Stomach smooth muscle (tissue), 2 donors: Measurements from ENCODE around the gene KIF13A.
"Not testable (repeated sequence)": the region's sequence is repeated elsewhere in the genome, so short reads cannot be mapped to it uniquely, and the experiment has no call there.

Experiments
- H3K27ac ChIP-seq: one replicate; pipeline ENCODE4 v1.7.0; 2013; ENCODE audit warnings: mild to moderate bottlenecking, low read length, inconsistent platforms
- H3K27me3 ChIP-seq, 2 donors: one replicate each; pipeline ENCODE4 v1.7.0; 2013; ENCODE audit warnings: low read length in 2 of 2; ENCODE audit not compliant: insufficient read depth in 2 of 2, control insufficient read depth in 1 of 2
- H3K36me3 ChIP-seq, 2 donors: one replicate each; pipeline ENCODE4 v1.7.0; 2013; ENCODE audit warnings: low read length in 2 of 2; ENCODE audit not compliant: control insufficient read depth in 2 of 2, insufficient read depth in 2 of 2
- H3K4me1 ChIP-seq: one replicate; pipeline ENCODE4 v1.7.0; 2013; ENCODE audit warnings: low read length; ENCODE audit not compliant: control insufficient read depth, insufficient read depth
- H3K4me3 ChIP-seq, 2 donors: one replicate each; pipeline ENCODE4 v1.7.0; 2013; ENCODE audit warnings: low read length in 2 of 2
- H3K9ac ChIP-seq, 2 donors: one replicate each; pipeline ENCODE4 v1.7.0; 2013; ENCODE audit warnings: low read length in 2 of 2, mild to moderate bottlenecking in 1 of 2
- H3K9me3 ChIP-seq, 2 donors: one replicate each; pipeline ENCODE4 v1.7.0; 2013; ENCODE audit warnings: low read length in 2 of 2; ENCODE audit not compliant: control insufficient read depth in 2 of 2
- donor health status: healthy.
- donor health status: Pancreatic carcinoma.

The KIF13A gene

DNA sequence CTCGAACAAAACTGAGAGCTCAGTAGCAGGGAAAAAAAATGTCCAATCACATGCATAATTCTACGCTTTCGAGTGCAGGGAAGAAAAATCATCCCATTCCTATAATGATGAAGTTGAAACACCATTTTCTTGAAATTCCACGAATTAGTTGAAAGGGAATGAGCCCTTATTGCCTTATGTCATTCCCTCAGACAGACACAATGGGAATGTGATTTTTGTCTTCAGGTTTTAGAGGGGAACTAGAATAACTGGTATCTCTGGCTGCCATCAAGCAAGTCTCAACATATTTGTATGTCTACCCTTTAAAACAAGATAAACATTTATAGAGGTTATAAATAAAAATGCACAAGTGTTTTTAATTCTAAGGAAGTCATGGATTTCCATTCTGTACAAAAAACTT lies 87.9 kb downstream of the KIF13A start:
- Histone ChIP-seq H3K4me1 (peaks cover 2% of the 10 kb centered on the region), H3K27me3 (no peaks in the 10 kb centered on the region), H3K9me3 (peaks cover 5 to 6% of the 10 kb centered on the region in 2 donors), H3K27ac (no peak overlapping the region), H3K36me3 (peaks cover 4 to 12% of the 10 kb centered on the region in 2 donors), H3K9ac (no peak overlapping the region), H3K4me3 (no peak overlapping the region)

DNA sequence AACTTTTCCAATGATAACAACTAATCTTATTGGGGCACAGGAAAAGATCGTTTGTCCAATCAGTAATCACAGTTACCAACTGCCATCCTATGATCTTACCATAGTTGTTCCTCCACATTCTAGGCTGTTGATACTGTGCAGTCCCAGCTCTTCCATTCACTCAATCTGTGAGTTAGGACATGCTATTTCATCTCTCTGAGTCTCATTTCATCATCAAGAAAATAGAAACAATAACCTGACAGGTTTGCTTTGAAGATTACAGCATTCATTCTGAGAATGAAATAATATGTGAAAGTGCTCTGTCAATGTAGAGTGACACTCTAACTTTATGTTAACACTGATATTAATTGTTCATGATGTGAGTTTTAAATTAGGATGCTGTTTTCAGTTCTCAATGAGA lies 89.8 kb downstream of the KIF13A start:
- Histone ChIP-seq H3K27me3 (no peaks in the 10 kb centered on the region), H3K36me3 (peaks cover 4 to 12% of the 10 kb centered on the region in 2 donors), H3K4me1 (no peaks in the 10 kb centered on the region), H3K27ac (no peak overlapping the region), H3K9me3 (peaks cover 5 to 6% of the 10 kb centered on the region in 2 donors), H3K9ac (no peak overlapping the region), H3K4me3 (no peak overlapping the region)

DNA sequence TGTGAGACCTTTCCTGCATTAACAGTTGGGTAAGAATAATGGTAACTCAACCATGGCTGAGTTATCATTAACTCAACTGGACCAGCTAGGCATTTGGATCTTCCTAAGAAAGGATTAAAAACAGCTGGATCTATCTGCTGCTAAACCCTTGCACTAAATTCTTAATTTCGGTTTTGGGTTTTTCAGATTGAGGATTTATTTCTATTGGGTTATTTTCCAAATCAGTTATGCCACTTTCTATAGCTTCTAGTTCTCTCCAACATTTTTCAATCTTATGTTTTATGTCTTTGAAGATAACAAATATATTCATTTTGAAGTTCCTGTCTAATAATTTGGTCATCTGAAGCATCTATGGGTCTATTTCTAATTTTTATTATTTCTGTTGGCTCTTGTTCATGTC lies 92.5 kb downstream of the KIF13A start:
- Histone ChIP-seq H3K36me3 (peaks cover 4 to 14% of the 10 kb centered on the region in 2 donors), H3K27ac (no peak overlapping the region), H3K4me3 (no peak overlapping the region), H3K27me3 (no peaks in the 10 kb centered on the region), H3K9ac (no peak overlapping the region), H3K9me3 (peaks cover 5 to 6% of the 10 kb centered on the region in 2 donors), H3K4me1 (no peaks in the 10 kb centered on the region)

DNA sequence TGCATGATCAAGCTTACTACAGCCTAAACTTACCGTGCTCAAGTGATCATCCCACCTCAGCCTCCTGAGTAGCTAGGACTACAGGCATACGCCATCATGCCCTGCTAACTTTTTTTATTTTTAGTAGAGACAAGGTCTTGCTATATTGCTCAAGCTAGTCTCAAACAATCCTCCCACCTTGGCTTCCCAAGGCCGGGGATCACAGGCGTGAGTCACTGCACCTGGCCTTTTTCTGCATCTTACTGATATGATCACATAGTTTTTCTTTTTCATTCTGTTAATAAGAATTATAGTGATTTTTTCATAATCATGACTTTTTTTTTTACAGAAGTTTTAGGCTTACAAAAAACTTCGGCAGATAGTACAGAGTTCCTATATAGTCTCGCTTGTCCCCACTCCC lies 93.2 kb downstream of the KIF13A start:
- H3K27ac ChIP-seq: no peak overlapping the region
- H3K4me1 ChIP-seq: no peaks in the 10 kb centered on the region
- H3K9me3 ChIP-seq: peaks cover 5 to 6% of the 10 kb centered on the region in 2 donors
- no peak overlapping the region for H3K4me3 ChIP-seq
- peaks cover 4 to 14% of the 10 kb centered on the region in 2 donors for H3K36me3 ChIP-seq
- no peak overlapping the region for H3K9ac ChIP-seq
- no peaks in the 10 kb centered on the region for H3K27me3 ChIP-seq

DNA sequence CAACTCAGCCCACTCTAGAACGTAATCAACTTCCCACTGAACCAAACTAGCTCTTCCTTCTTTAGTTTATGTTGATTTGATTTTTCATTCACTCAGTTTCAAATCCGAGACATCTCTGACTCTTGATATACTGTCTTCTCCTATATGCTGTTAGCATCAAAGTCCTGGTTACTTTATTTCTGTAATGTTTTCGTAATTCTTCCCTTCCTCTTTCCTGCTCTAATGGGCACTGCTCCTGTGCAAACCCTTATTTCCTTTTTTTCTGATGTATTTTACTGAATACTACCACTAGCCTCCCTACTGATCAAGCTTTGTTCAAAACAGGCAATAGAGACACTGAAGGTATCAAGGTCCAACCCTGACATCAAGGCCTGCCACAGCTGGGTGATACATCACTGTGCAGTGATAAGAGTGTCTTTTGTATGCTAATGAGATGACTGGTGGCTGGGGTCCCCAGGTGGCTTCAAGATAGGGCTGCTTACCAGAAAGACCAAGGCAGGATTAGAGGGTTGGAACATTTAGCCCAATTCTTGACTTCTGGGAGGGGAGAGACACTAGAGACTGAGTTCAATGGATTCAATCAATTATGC lies 95.2 kb downstream of the KIF13A start:
- H3K27me3 ChIP-seq: no peaks in the 10 kb centered on the region
- H3K4me1 ChIP-seq: no peaks in the 10 kb centered on the region
- no peak overlapping the region for H3K4me3 ChIP-seq
- H3K9ac ChIP-seq: no peak overlapping the region
- H3K36me3 ChIP-seq: peaks cover 4 to 10% of the 10 kb centered on the region in 2 donors
- peaks cover 5 to 6% of the 10 kb centered on the region in 2 donors for H3K9me3 ChIP-seq
- no peak overlapping the region for H3K27ac ChIP-seq

DNA sequence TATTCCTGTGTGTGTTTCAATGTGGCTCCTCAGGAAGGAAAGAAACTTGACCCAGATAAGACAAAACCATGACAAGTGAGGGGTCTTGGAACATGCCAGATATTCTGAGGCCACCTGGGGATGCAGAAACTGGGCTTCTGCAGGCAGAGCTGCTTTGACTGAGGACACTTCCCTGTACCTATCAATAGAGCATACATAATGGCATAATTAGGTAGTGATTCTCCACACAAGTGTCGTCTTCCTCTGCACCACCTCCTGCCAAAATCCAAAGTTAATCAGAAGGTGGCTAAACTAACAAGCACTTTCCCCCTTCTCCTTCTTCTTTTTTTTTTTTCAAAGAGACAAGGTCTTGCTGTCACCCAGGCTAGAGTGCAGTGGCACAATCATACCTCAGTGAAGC lies 97.1 kb downstream of the KIF13A start:
- no peak overlapping the region for H3K27ac ChIP-seq

DNA sequence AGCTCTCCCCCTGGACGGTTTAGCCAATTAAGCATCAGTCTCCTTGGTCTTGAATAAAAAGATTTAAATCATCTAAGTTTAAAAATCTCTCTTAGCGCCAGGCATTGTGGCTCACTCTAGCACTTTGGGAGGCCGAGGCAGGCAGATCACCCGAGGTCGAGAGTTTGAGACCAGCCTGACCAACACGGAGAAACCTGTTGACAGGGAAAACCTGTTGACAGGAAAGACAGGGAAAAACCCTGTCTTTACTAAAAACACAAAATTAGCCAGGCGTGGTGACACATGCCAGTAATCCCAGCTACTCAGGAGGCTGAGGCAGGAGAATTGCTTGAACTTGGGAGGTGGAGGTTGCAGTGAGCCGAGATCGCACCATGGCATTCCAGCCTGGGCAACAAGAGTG lies 97.7 kb downstream of the KIF13A start:
- not testable (repeated sequence) for H3K4me3 ChIP-seq, H3K27ac ChIP-seq, H3K4me1 ChIP-seq, H3K9me3 ChIP-seq, H3K36me3 ChIP-seq, H3K27me3 ChIP-seq, H3K9ac ChIP-seq

More for the DNA sequence above, 97.1 kb downstream of the KIF13A start:
- Histone ChIP-seq H3K4me3 (no peak overlapping the region), H3K27me3 (no peaks in the 10 kb centered on the region), H3K36me3 (peaks cover 2 to 4% of the 10 kb centered on the region in 2 donors), H3K9me3 (peaks cover 2 to 3% of the 10 kb centered on the region in 2 donors), H3K9ac (no peak overlapping the region), H3K4me1 (no peaks in the 10 kb centered on the region)

DNA sequence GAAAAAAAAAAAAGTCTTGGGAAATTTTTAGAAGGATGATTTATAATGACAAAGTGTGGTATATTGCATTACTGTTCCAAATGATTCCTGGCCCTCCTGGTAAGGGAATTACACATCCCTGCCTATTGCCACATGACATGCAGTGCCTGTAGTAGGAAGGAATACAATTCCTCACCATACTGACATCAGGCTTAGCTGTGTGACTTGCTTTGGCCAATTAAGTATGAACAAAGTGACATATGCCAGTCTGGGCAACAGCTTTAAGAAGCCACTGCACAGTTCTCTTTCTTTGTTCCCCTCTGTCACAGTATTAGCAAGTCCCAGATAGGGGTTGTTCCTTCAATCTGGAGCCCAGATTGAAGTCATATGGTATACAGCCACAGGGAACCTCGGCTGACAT lies 100.5 kb downstream of the KIF13A start:
- Histone ChIP-seq H3K4me3 (no peak overlapping the region), H3K36me3 (peaks cover 0 to 1% of the 10 kb centered on the region in 2 donors), H3K4me1 (no peaks in the 10 kb centered on the region), H3K9me3 (no peaks in the 10 kb centered on the region), H3K9ac (no peak overlapping the region), H3K27ac (no peak overlapping the region), H3K27me3 (no peaks in the 10 kb centered on the region)

DNA sequence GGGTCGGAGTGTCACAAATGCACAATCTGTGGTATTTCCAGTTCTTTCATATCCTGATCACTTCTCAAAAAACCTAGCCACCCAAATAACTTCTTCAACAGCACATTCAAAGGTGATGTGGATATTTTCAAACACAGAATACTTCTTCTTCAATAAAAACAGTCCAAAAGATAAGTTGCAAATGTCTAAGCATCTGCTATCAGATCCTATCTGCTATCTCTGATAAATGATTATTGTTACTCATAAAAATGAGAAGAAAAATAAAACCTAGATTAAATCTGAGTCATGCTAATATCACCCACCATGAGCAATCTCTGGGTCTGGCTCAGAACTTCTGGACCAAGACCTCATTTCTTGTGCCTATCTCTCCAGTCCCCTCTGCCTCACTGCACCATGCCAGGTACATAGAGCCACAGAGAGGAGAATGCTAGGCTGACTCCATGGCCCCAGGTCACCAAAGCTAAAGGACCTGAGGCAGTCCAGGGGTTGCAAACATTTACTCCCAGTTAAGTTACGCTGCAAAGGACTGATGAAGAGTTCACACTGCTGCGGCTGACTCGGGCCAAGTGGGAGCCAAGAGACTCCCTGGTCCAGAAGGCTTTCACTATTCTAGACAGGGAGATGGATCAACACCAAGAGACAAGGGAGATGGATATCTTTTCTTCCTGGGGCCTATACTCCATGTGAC lies 101.4 kb downstream of the KIF13A start:
- H3K27me3 ChIP-seq: no peaks in the 10 kb centered on the region
- no peak overlapping the region for H3K27ac ChIP-seq
- no peak overlapping the region for H3K4me3 ChIP-seq
- no peaks in the 10 kb centered on the region for H3K36me3 ChIP-seq
- H3K4me1 ChIP-seq: no peaks in the 10 kb centered on the region
- no peaks in the 10 kb centered on the region for H3K9me3 ChIP-seq
- no peak overlapping the region for H3K9ac ChIP-seq

DNA sequence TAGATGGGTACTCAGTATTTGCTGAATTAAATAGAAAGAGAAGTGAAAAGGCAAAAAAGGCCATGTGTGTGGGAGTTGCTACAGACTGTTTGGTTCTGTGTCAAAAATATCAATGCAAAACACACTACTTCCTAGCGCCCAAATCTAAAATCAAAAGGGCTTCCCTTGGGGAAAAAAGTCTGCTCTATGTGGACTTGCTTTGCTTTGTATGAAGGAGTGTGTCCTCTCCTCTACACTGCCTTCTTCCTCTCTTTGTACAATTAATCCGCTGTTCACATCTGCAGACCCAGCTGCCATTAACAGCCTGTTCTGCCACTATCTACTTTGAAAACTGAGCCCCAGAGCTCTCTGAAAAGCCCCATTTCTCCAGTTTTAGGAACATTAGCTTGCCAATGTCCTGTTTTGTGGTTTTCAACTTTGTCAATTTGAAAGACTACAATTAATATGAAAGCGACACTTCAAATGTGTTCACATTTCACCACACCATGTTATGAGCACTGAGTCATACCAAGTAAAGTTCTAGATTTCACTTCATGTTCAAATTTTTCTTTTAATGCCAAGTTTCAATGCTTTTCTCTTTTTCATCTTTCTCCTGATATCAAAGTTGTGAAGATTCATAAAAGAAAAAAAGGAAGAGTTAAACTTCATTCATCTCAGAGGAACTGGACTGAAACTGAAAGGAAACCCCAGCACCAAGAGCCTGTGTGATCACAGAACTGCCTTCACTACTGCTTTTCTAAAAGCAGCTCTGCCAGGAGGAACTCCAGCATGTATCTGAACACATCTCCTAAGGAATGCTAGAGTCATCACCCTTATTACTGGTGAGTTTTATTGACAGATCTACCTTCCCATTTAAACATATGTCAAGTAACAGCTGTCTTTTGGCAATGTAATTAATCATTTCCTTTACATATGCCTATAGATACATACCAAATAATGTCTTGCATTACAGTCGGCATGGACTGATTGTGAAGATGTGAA lies 102.6 kb downstream of the KIF13A start:
- no peak overlapping the region for H3K27ac ChIP-seq
- no peak overlapping the region for H3K4me3 ChIP-seq
- no peaks in the 10 kb centered on the region for H3K36me3 ChIP-seq
- no peaks in the 10 kb centered on the region for H3K9me3 ChIP-seq
- H3K9ac ChIP-seq: no peak overlapping the region
- no peaks in the 10 kb centered on the region for H3K4me1 ChIP-seq
- no peaks in the 10 kb centered on the region for H3K27me3 ChIP-seq
